Measurements from ENCODE around the gene RFX7.
A peak's percentile ranks its signal among the peaks of the same experiment; 100 is the strongest.

RFX7 gene

GRCh38 chr15:56247266-56247665, 3.6 kb upstream of the RFX7 start:
- Histone ChIP-seq H2BK12ac (ENCODE audit: low read length) (no peak overlapping the region), H2BK120ac (ENCODE audit: low read depth, low read length) (no peak overlapping the region), H2BK15ac (ENCODE audit: low read length) (no peak overlapping the region), H3K23ac (ENCODE audit: low read depth, low read length, poor library complexity) (no peak overlapping the region), H3K27ac (replicated peaks; ENCODE audit: low read length) (no peak overlapping the region), H2AFZ (ENCODE audit: low read length) (no peak overlapping the region), H3K9ac (ENCODE audit: low read depth, low read length, poor library complexity) (no peak overlapping the region), H4K8ac (ENCODE audit: low read depth, low read length) (no peak overlapping the region), H3K9me3 (replicated peaks in 1 of 2; ENCODE audit: control insufficient read depth in 2 of 2, insufficient read depth in 1 of 2, low read depth in 1 of 2, low read length in 2 of 2) (no peaks in the 10 kb centered on the region), H3K4me2 (ENCODE audit: insufficient read depth, low read length, poor library complexity, severe bottlenecking) (no peak overlapping the region), H3K79me1 (ENCODE audit: low read depth, low read length) (peaks cover 3% of the 10 kb centered on the region), H3K36me3 (replicated peaks in 1 of 2; ENCODE audit: control insufficient read depth in 2 of 2, insufficient read depth in 2 of 2, low read length in 2 of 2) (peaks cover 0 to 2% of the 10 kb centered on the region in 2 donors), H3K4ac (ENCODE audit: low read length) (no peak overlapping the region), H3K27me3 (ENCODE audit: control insufficient read depth in 3 of 3, insufficient read depth in 3 of 3, low read depth in 1 of 3, low read length in 3 of 3) (no peaks in the 10 kb centered on the region), H2AK5ac (ENCODE audit: low read depth, low read length) (no peak overlapping the region), H3K18ac (ENCODE audit: low read length) (no peak overlapping the region), H2BK5ac (ENCODE audit: low read length) (no peak overlapping the region), H3K4me1 (ENCODE audit: control insufficient read depth in 2 of 2, insufficient read depth in 1 of 2, low read depth in 1 of 2, low read length in 2 of 2) (peaks cover 10 to 12% of the 10 kb centered on the region in 2 donors), H3K14ac (ENCODE audit: low read length) (no peak overlapping the region), H4K91ac (ENCODE audit: low read depth, low read length, poor library complexity) (no peak overlapping the region), H3K4me3 (ENCODE audit: low read length in 2 of 2) (no peak overlapping the region)
- no peak for DNase-seq (ENCODE audit: low spot score)
- no CpG with 5 or more reads among the region's 2 CpGs for WGBS, 2 donors (ENCODE audit: extremely low coverage in 2 of 2, insufficient read length in 2 of 2, insufficient replicate concordance in 1 of 2)

DNA sequence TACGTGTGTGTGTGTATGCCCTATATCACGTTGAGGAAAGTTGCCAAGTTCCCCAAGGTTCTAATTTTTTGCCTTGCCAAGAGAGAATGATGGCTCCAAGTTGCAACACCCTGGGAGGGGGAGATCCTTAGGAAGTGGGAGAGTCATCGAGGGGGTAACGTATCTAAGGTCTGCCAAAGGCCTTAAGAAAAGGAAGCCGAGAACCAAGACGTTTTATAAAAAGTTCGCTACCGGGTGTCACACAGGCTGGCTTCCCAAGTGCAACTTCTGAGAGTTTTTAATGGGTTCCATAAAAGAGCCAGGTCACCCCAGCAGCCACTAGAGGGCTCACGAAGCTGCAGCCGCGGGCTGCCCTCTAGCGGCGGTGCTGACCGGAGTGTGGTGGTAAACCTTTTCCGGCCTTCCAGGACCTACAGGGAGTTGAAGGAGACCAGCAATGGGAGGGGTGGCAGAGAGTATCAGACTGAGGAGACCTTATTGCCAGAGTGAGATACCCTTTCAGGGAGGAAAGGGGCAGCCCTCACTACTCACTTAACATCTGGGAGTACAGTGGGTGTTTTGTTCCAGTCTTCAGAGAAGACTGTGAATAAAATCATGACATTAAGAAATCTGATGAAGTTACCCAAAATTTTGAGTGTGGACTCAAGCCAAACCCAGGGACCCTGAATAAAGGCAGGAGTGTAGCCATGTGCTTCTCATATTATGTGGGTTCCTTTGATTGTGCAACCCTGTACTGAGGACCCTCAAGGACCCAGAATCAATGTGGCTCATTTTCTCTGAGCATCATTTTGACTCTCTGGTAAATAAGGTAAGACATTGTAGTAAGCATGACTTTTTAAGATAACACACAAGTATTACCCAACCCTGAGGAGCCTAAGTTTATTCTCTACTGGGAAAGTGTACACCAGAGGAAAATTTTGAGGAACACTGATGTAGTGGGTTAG, 2.5 kb upstream of the RFX7 start:
- Histone ChIP-seq H3K4me1 (ENCODE audit: control insufficient read depth in 2 of 2, insufficient read depth in 1 of 2, low read depth in 1 of 2, low read length in 2 of 2) (peaks cover 11 to 12% of the 10 kb centered on the region in 2 donors), H2AFZ (ENCODE audit: low read length) (peak overlapping the region; percentile 81), H3K18ac (ENCODE audit: low read length) (no peak overlapping the region), H2BK120ac (ENCODE audit: low read depth, low read length) (no peak overlapping the region), H3K27me3 (ENCODE audit: control insufficient read depth in 3 of 3, insufficient read depth in 3 of 3, low read depth in 1 of 3, low read length in 3 of 3) (no peaks in the 10 kb centered on the region), H3K4me2 (ENCODE audit: insufficient read depth, low read length, poor library complexity, severe bottlenecking) (no peak overlapping the region), H2BK15ac (ENCODE audit: low read length) (no peak overlapping the region), H3K4me3 (ENCODE audit: low read length in 2 of 2) (peak overlapping the region in 1 of 2 donors; percentile 60), H3K79me1 (ENCODE audit: low read depth, low read length) (peaks cover 3% of the 10 kb centered on the region), H2BK12ac (ENCODE audit: low read length) (no peak overlapping the region), H3K27ac (replicated peaks; ENCODE audit: low read length) (no peak overlapping the region), H3K9me3 (replicated peaks in 1 of 2; ENCODE audit: control insufficient read depth in 2 of 2, insufficient read depth in 1 of 2, low read depth in 1 of 2, low read length in 2 of 2) (no peaks in the 10 kb centered on the region), H3K36me3 (replicated peaks in 1 of 2; ENCODE audit: control insufficient read depth in 2 of 2, insufficient read depth in 2 of 2, low read length in 2 of 2) (peaks cover 0 to 2% of the 10 kb centered on the region in 2 donors), H3K9ac (ENCODE audit: low read depth, low read length, poor library complexity) (no peak overlapping the region), H4K8ac (ENCODE audit: low read depth, low read length) (no peak overlapping the region), H3K4ac (ENCODE audit: low read length) (no peak overlapping the region), H4K91ac (ENCODE audit: low read depth, low read length, poor library complexity) (no peak overlapping the region), H3K23ac (ENCODE audit: low read depth, low read length, poor library complexity) (no peak overlapping the region), H3K14ac (ENCODE audit: low read length) (no peak overlapping the region), H2BK5ac (ENCODE audit: low read length) (no peak overlapping the region), H2AK5ac (ENCODE audit: low read depth, low read length) (no peak overlapping the region)
- no CpG with 5 or more reads among the region's 15 CpGs for WGBS, 2 donors (ENCODE audit: extremely low coverage in 2 of 2, insufficient read length in 2 of 2, insufficient replicate concordance in 1 of 2)
- DNase-seq (ENCODE audit: low spot score) = peak; percentile 61

- H2AK5ac ChIP-seq (ENCODE audit: low read depth, low read length) = peak overlapping the region; percentile 53
- H3K27ac ChIP-seq (replicated peaks; ENCODE audit: low read length) = peak overlapping the region; percentile 100
- no peak overlapping the region for H3K4ac ChIP-seq (ENCODE audit: low read length)
- H3K9ac ChIP-seq (ENCODE audit: low read depth, low read length, poor library complexity) = no peak overlapping the region
- H4K91ac ChIP-seq (ENCODE audit: low read depth, low read length, poor library complexity) = no peak overlapping the region
- H4K8ac ChIP-seq (ENCODE audit: low read depth, low read length) = no peak overlapping the region
- H2BK12ac ChIP-seq (ENCODE audit: low read length) = peak overlapping the region; percentile 91
- peak overlapping the region; percentile 79 for H2BK15ac ChIP-seq (ENCODE audit: low read length)
- H3K79me1 ChIP-seq (ENCODE audit: low read depth, low read length) = peaks cover 3% of the 10 kb centered on the region
- H3K4me1 ChIP-seq (ENCODE audit: control insufficient read depth in 2 of 2, insufficient read depth in 1 of 2, low read depth in 1 of 2, low read length in 2 of 2) = peaks cover 12 to 14% of the 10 kb centered on the region in 2 donors
- peak overlapping the region; percentile 73 for H3K4me2 ChIP-seq (ENCODE audit: insufficient read depth, low read length, poor library complexity, severe bottlenecking)
- H2AFZ ChIP-seq (ENCODE audit: low read length) = peak overlapping the region; percentile 81
- H3K23ac ChIP-seq (ENCODE audit: low read depth, low read length, poor library complexity) = no peak overlapping the region
- DNase-seq (ENCODE audit: low spot score) = no peak
- H3K4me3 ChIP-seq (ENCODE audit: low read length in 2 of 2) = peak overlapping the region in 1 of 2 donors; percentile 60
- H3K18ac ChIP-seq (ENCODE audit: low read length) = peak overlapping the region; percentile 84
- H3K36me3 ChIP-seq (replicated peaks in 1 of 2; ENCODE audit: control insufficient read depth in 2 of 2, insufficient read depth in 2 of 2, low read length in 2 of 2) = peaks cover 2 to 10% of the 10 kb centered on the region in 2 donors
- no peaks in the 10 kb centered on the region for H3K9me3 ChIP-seq (replicated peaks in 1 of 2; ENCODE audit: control insufficient read depth in 2 of 2, insufficient read depth in 1 of 2, low read depth in 1 of 2, low read length in 2 of 2)
- no CpG with 5 or more reads among the region's 10 CpGs for WGBS, 2 donors (ENCODE audit: extremely low coverage in 2 of 2, insufficient read length in 2 of 2, insufficient replicate concordance in 1 of 2)
- peak overlapping the region; percentile 9 for H2BK5ac ChIP-seq (ENCODE audit: low read length)
- H2BK120ac ChIP-seq (ENCODE audit: low read depth, low read length) = no peak overlapping the region
- H3K14ac ChIP-seq (ENCODE audit: low read length) = no peak overlapping the region
- H3K27me3 ChIP-seq (ENCODE audit: control insufficient read depth in 3 of 3, insufficient read depth in 3 of 3, low read depth in 1 of 3, low read length in 3 of 3) = no peaks in the 10 kb centered on the region
Observed at GRCh38 chr15:56244811-56245576, 1.3 kb upstream of the RFX7 start.
